PC-9 (cell line): ENCODE data around the gene ZNF319.

Experiments
- CTCF ChIP-seq: fragments of 200-600 bp; sonication (generic); conservative IDR thresholded peaks from 2 replicates; pipeline ENCODE4 v1.6.1; 2017; ENCODE audit warnings: mixed run types, antibody characterized with exemption, mild to moderate bottlenecking, moderate library complexity
- EZH2 ChIP-seq: fragments of 200-600 bp; sonication (generic); IDR thresholded peaks from 2 replicates; pipeline ENCODE4 v1.8.0; 2017; ENCODE audit warnings: antibody characterized with exemption, low read depth

- TF ChIP-seq CTCF, result no peak
- TF ChIP-seq EZH2, result no peak
These were observed 11.5 kb downstream of the ZNF319 start for GRCh38 chr16:57988929-57989328.
